GM18909 (cell line): ENCODE results near the gene MEGF6.

Experiments
- ATAC-seq: cut with Tn5 transposase; IDR thresholded peaks from one replicate; pipeline ENCODE4 v1.9.1; 2021; ENCODE audit warnings: mild to moderate bottlenecking; ENCODE audit not compliant: unreplicated experiment, poor library complexity

Gene MEGF6

GRCh38 chr1:3477241-3477995 is 133.9 kb downstream of the MEGF6 start:
- no peak for ATAC-seq

GRCh38 chr1:3476666-3477065 is 134.6 kb downstream of the MEGF6 start:
- no peak for ATAC-seq

DNA sequence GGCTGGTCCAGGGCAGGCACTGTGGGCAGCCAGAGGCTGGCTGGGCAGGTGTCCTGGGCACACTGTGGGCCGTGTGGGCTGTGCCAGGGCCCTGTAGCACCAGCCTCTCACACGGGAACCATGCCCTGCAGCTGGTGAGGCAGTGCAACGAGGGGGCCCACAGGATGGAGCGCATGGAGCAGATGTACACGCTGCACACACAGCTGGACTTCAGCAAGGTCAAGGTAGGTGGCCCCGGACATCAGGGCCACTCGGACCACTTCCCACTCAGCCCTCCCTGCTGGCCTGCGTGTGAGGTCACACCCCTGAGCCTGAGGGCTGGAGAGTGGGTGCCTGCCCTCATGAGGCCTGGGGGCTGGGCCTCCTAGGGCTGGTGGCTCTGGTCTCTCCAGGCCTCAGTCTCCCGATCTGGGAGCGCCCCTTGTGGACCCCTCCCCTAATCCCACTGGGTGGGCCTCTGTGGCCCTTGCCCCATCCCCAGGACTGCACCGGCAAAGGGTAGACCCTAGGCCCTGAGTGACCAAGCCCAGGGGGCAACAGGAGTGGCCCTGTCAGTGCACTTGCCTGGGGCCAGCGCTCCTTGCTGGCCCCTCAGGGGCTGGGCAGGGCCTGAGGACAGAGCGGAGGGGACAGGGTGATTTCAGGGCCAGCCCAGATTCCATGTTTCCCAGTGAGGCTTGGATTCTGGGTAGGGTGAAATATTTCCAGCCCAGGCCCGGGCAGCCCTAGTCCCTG is 135.3 kb downstream of the MEGF6 start:
- no peak for ATAC-seq

DNA sequence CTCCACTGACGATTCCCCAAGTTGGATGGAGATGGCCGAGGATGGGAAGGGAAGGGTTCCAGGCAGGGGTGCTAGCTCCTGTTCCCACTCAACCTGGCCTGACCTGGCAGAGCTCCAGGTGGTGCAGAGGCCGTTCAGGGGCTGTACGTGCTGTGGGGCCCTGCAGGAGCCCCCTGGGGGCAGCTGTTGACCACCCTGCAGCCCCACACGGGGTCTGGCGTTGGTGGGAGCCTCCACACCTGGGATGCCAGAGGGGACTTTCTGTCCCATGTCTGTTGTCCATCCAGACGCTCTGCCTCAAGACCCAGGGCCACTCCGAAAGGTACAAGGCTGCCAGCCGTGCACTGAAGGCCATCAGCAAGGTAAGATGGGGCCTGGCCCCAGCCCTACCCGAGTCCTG is 136.9 kb downstream of the MEGF6 start:
- no peak for ATAC-seq

DNA sequence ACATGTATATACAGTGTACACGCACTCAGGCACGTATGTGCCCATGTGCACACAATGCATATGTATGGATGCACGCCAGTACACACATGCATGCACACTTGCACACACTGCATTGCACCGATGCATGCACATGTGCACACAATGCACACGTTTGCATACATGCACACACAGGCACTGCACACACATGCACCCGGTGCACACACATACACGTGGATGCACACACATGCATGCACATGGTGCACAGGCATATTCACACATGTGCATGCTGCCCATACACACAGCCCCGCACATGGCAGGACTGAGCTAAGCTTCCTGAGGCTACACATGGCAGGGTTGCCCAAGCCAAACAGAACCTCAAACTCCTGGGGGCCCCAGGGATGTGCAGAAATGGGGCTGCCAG is 137.3 kb downstream of the MEGF6 start:
- ATAC-seq, result no peak

- ATAC-seq, result no peak
Observed at GRCh38 chr1:3473381-3473844, 137.9 kb downstream of the MEGF6 start.

GRCh38 chr1:3472906-3473305 is 138.4 kb downstream of the MEGF6 start:
- ATAC-seq, result no peak

- ATAC-seq, result no peak
Observed at GRCh38 chr1:3472088-3472850, 139.0 kb downstream of the MEGF6 start.

DNA sequence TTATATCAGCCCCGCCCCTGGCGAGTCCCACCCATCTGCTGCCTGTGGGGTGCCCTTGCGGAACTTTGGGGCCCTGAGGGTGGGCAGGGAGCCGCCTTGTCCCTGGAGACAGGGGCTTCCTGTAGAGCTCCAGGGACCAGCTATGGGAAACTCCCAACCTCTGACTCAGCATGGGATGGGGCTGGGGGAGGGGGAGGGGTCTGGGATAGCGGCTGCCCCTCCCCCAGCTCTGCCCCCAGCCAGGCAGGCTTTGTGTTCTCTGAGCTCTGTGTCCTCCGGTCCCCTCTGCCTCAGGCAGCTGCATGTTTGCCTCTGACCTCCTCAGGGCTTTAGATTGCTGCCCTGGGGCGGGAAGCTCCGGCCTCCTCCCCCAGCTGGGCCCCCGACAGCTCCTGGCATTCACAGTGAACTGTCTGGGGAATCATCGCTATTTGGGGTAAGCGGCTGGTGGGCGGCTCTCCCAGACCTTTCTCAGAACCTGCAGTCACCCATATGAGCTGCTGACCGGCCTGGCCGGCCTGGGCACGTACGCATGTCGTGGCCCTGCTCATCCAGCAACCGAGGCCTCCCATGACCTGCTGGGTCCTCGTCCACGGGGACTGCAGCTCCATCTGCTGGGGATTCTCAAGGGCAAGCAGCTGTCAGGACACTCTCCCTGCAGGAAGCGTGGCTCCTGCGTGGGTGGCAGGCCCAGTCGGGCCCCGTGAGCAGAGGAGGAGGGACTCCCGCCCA is 139.8 kb downstream of the MEGF6 start:
- ATAC-seq, result no peak

GRCh38 chr1:3470650-3471355 is 140.5 kb downstream of the MEGF6 start:
- ATAC-seq, result no peak

- ATAC-seq, result no peak
Observed at GRCh38 chr1:3469849-3470649, 141.3 kb downstream of the MEGF6 start.

DNA sequence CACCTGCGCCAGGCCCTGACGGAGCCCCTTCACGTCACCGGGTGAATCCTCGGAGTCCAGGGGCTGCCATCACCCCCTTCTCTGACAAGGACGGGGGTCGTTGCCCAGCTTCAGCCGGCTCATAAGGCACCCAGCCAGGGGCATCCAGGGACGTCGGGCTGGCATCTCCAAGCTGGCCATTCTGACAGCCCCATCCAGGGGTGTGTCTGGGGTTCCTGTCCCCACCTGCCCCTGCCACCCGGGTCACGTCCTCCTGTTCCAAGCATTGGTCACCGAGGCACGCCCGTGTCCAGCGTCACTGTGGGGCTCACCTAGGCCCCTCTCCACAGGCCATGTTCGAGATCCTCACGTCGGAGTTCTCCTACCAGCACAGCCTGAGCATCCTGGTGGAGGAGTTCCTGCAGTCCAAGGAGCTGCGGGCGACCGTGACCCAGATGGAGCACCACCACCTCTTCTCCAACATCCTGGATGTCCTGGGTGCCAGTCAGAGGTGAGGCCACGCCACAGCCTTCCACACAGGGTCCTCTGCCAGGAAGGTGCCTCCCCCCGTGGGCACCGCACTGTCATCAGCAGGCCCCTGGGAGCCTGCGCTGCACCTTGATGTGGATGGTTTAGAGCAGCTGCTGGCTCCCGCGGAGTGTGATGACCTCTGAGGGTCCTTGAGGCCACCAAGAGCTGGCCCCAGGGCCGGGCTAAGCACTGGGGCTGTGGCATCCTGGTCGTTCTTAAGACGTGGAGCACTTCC is 142.0 kb downstream of the MEGF6 start:
- ATAC-seq, result no peak

DNA sequence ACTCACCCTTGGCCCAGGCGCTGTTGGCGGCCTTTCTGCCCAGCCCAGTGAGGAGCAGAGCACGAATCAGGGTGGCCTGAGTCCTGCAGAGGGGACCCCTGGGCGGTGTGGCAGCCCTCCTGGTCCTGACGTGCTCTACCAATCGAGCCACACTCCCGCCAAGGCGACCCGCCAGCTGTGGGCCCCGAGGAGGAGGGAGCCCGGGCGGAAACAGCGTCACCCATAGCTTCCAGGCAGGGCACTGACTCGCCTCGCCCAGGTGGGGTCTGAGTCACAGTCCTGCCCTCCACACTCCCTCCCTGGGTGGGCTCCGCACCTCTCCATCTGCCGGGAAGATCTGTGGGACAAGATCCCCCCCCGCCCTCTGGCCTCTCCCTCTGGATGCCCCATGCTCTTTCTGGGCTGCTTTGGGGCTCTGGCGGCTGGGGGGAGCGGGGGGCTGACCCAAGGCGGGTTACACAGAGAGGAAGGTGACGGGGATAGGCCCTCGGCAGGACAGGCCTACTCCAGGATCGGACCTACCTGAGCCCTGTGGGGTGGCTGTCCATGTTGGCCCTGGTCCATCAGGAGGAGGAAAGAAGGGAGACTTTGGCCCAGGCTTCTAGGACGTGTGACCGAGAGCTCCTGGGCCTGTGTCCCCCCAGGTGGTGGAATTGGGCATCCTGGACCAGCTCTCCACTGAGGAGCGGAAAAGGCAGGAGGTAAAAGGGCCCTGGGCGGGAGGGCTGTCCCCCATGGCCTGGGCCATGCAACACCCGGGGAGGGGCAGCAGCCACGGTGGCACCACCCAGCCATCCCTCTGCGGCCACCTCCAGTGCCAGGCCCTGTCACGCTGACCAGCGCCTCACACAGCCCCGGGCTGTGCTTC is 142.8 kb downstream of the MEGF6 start:
- ATAC-seq, result no peak

DNA sequence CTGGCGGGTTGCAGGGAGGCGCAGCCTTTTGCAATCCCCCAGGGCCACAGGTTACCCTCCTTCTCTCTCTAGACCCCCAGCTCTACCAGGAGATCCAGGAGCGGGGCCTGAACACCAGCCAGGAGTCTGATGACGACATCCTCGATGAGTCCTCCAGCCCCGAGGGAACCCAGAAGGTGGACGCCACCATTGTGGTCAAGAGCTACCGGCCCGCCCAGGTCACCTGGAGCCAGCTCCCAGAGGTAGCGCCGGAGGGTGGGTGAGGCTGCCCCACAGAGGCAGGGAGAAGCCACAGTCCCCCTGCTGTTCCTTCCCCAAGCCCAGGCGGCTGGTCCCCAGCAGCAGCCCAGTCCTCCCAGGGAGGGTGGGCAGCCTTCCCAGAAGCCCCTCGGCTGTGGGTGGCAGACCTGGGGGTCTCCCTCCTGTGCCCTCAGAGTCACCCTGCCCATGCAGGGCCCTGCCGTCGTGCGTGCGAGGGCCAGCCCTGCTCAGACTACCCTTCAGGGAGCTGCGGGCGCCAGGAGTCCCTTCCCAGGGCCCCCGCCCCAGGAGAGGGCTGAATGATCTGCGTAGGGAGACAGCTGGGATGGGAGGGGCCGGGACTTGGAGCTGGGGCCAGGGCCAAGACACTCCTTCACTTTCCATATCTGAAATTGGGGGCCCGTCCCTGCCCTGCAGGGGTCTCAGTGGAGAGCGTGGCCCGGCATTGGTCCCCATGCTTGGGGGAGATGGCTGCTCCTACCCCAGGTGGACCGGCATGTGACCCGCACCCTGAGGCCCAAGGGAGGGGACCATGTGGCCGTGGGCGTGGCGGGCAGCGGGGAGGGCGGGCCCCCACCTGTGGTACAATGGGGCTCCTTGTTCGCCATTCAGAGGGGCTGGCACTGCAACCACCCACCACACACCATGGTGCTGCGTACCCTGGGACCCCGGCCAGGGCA is 143.9 kb downstream of the MEGF6 start:
- ATAC-seq, result no peak

DNA sequence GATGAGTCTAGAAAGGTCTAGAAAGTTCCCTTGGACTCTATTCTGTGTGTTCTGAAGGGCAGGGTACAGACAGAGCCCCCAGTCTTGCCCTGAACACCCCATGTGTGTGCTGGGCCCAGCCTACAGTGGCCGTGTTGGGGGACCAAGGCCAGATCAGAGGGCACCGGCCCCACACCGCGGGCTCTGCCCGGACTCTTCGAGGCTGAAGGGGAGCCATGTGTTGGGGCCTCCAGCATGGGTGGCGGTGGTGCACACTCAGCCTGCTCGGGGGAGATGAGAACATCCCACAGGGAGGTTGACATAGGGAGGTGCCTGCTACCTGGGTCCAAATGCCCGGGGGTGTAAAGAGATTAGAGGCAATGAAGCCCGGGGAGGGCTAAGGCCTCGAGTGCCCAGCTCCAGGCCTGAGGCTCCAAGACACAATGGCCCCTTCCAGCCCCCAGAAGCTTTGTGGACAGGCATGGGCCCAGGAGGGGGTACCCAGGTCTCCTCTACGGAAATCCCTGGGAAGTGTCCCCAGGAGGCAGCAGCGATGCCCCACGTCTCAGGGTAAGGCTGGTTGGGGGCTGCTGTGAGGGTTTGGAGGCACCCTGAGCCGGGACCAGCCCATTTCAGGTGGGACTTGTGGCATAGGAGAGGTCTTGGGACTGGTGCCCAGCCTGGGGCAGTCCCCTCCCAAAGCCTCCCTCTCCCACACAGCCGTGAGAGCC is 144.8 kb downstream of the MEGF6 start:
- ATAC-seq, result no peak

DNA sequence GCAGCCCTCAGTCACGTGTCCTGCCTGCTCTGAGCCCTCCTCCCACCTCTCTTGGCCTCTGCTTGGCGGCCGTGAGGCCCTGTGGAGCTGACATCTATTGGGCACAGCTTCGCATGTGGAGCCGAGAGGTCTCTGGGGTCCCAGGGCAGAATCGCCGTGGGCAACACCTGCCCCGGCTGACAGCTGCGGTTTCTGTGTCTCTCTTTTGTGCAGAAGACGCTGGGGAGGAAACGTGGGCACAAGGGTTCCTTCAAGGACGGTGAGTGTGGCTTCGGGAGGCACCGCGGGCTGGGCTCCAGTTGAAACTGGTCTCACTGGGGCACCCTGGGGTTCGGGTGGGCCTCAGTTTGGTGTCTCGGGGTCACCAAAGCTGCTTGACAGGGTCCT is 145.4 kb downstream of the MEGF6 start:
- no peak for ATAC-seq
